ENCODE measurements around the gene LMX1A. TPM values are rescaled to one million over a fixed set of nuclear protein-coding genes. Genes with fewer than 3 reads are reported as not detected.

LMX1A gene
- total and polyA plus RNA-seq, 4 donors = 0.05 to 0.17 TPM; not detected in 2

GRCh38 chr1:165387961-165388360 is 31.4 kb upstream of the LMX1A start (continued):
- no peak for TF ChIP-seq CTCF (IDR thresholded peaks at IDR 0.05; ENCODE audit: low read depth, low read length, missing input control)
- no peak for TF ChIP-seq RXRA (IDR thresholded peaks at IDR 0.05)
- no peak for TF ChIP-seq FOXA1 (IDR thresholded peaks at IDR 0.05)
- TF ChIP-seq RAD21 (IDR thresholded peaks at IDR 0.05) = no peak
- TF ChIP-seq MAX (IDR thresholded peaks at IDR 0.05) = no peak
- no peak for TF ChIP-seq HNF4G (IDR thresholded peaks at IDR 0.05)
- TF ChIP-seq ATF3 (IDR thresholded peaks at IDR 0.05) = no peak

- Histone ChIP-seq H3K9me3 (ENCODE audit: control insufficient read depth in 4 of 4, low read length in 3 of 4) (no peaks in the 10 kb centered on the region), H3K4me3 (ENCODE audit: low read depth in 1 of 3, low read length in 3 of 3) (no peak overlapping the region), H3K36me3 (ENCODE audit: control insufficient read depth in 4 of 4, insufficient read depth in 3 of 4, low read depth in 1 of 4, low read length in 3 of 4) (no peaks in the 10 kb centered on the region), H3K4me1 (ENCODE audit: control insufficient read depth in 4 of 4, insufficient read depth in 4 of 4, low read length in 3 of 4) (no peaks in the 10 kb centered on the region), H3K27ac (ENCODE audit: low read depth in 1 of 2, low read length in 2 of 2) (no peak overlapping the region), H3K9ac (ENCODE audit: low read depth in 1 of 2, low read length in 2 of 2) (no peak overlapping the region), H3K27me3 (ENCODE audit: control insufficient read depth in 4 of 4, insufficient read depth in 4 of 4, low read length in 3 of 4) (no peaks in the 10 kb centered on the region)
- 80% methylated on average over 2 of the region's 2 CpGs for WGBS
- no peak for DNase-seq (ENCODE audit: low spot score)
- TF ChIP-seq FOXA1 (IDR thresholded peaks at IDR 0.05) = no peak
- TF ChIP-seq MAX (IDR thresholded peaks at IDR 0.05) = no peak
- no peak for TF ChIP-seq ATF3 (IDR thresholded peaks at IDR 0.05)
- no peak for TF ChIP-seq YY1 (IDR thresholded peaks at IDR 0.05)
- TF ChIP-seq REST (IDR thresholded peaks at IDR 0.05) = no peak
- no peak for TF ChIP-seq ZBTB33 (IDR thresholded peaks at IDR 0.05)
- TF ChIP-seq CTCF (IDR thresholded peaks at IDR 0.05; ENCODE audit: low read depth, low read length, missing input control) = no peak
These were observed 31.0 kb upstream of the LMX1A start for GRCh38 chr1:165387505-165387904.

Data from liver (tissue), 9 donors.